Trophoblast cell (in vitro differentiated cells and primary cell): ENCODE measurements around the gene VAV3.

Experiments used
- DNase-seq, 2 donors: peaks; one replicate each; pipeline ENCODE4 v3.0.0-alpha.2; 2016
- H2AFZ ChIP-seq: 2 replicates; pipeline ENCODE4 v1.6.1; 2013; ENCODE audit warnings: low read length, moderate library complexity, mild to moderate bottlenecking; ENCODE audit not compliant: insufficient read depth, poor library complexity
- H2AK5ac ChIP-seq: 2 replicates; pipeline ENCODE4 v1.6.1; 2013; ENCODE audit warnings: mild to moderate bottlenecking, low read length
- H2BK120ac ChIP-seq: 2 replicates; pipeline ENCODE4 v1.6.1; 2013; ENCODE audit warnings: low read length, mild to moderate bottlenecking, moderate library complexity; ENCODE audit not compliant: insufficient read depth, poor library complexity
- H2BK12ac ChIP-seq: 2 replicates; pipeline ENCODE4 v1.6.1; 2013; ENCODE audit warnings: mild to moderate bottlenecking, low read length, moderate library complexity
- H2BK5ac ChIP-seq: 2 replicates; pipeline ENCODE4 v1.6.1; 2013; ENCODE audit warnings: low read length, low read depth, moderate library complexity, mild to moderate bottlenecking; ENCODE audit not compliant: poor library complexity
- H3K14ac ChIP-seq: 2 replicates; pipeline ENCODE4 v1.6.1; 2013; ENCODE audit warnings: mild to moderate bottlenecking, low read length
- H3K18ac ChIP-seq: 2 replicates; pipeline ENCODE4 v1.6.1; 2013; ENCODE audit warnings: mild to moderate bottlenecking, low read length
- H3K23ac ChIP-seq: 2 replicates; pipeline ENCODE4 v1.6.1; 2013; ENCODE audit warnings: low read length
- H3K27ac ChIP-seq: 2 replicates; pipeline ENCODE4 v1.5.1; 2013; ENCODE audit warnings: low read depth, mild to moderate bottlenecking, inconsistent platforms, low read length, moderate library complexity
- H3K27me3 ChIP-seq: 2 replicates; pipeline ENCODE4 v1.6.1; 2013; ENCODE audit warnings: inconsistent platforms, mild to moderate bottlenecking, low read length, moderate library complexity; ENCODE audit not compliant: insufficient read depth
- H3K36me3 ChIP-seq, 2 experiments: 1 replicate in 1 of 2; 2 replicates in 1 of 2; pipeline ENCODE4 v1.6.1; 2013; ENCODE audit warnings: low read length in 2 of 2, mild to moderate bottlenecking in 2 of 2, moderate library complexity in 1 of 2; ENCODE audit not compliant: insufficient read depth in 2 of 2, control insufficient read depth in 1 of 2
- H3K4ac ChIP-seq: 2 replicates; pipeline ENCODE4 v1.6.1; 2013; ENCODE audit warnings: low read depth, mild to moderate bottlenecking, low read length, moderate library complexity
- H3K4me1 ChIP-seq, 2 experiments: 1 replicate in 1 of 2; 2 replicates in 1 of 2; pipeline ENCODE4 v1.6.1; 2013; ENCODE audit warnings: low read length in 2 of 2, mild to moderate bottlenecking in 2 of 2, moderate library complexity in 1 of 2; ENCODE audit not compliant: insufficient read depth in 2 of 2, control insufficient read depth in 1 of 2
- H3K4me2 ChIP-seq: 2 replicates; pipeline ENCODE4 v1.6.1; 2013; ENCODE audit warnings: inconsistent platforms, mild to moderate bottlenecking, low read length, moderate library complexity
- H3K4me3 ChIP-seq: 2 replicates; pipeline ENCODE4 v1.5.1; 2013; ENCODE audit warnings: mild to moderate bottlenecking, low read depth, low read length, inconsistent platforms
- H3K79me1 ChIP-seq: one replicate; pipeline ENCODE4 v1.6.1; 2013; ENCODE audit warnings: low read length
- H3K79me2 ChIP-seq: 2 replicates; pipeline ENCODE4 v1.6.1; 2013; ENCODE audit warnings: low read length, mild to moderate bottlenecking; ENCODE audit not compliant: control insufficient read depth, insufficient read depth, poor library complexity
- H3K9ac ChIP-seq: 2 replicates; pipeline ENCODE4 v1.6.1; 2013; ENCODE audit warnings: mild to moderate bottlenecking, low read length
- H3K9me3 ChIP-seq: 2 replicates; pipeline ENCODE4 v1.6.1; 2013; ENCODE audit warnings: low read depth, mild to moderate bottlenecking, control low read depth, inconsistent platforms, low read length; ENCODE audit not compliant: insufficient read depth
- H4K12ac ChIP-seq: 2 replicates; pipeline ENCODE4 v1.6.1; 2013; ENCODE audit warnings: low read depth, mild to moderate bottlenecking, low read length, moderate library complexity
- H4K8ac ChIP-seq: 2 replicates; pipeline ENCODE4 v1.6.1; 2013; ENCODE audit warnings: low read depth, mild to moderate bottlenecking, low read length, moderate library complexity
- H4K91ac ChIP-seq: one replicate; pipeline ENCODE4 v1.6.1; 2013; ENCODE audit warnings: low read depth, mild to moderate bottlenecking, low read length, moderate library complexity
- WGBS: extraction: QIAGEN DNeasy Blood & Tissue Kit; methylation state at CpG from one replicate; pipeline ENCODE4 v1.1.7; 2013; ENCODE audit warnings: missing lambda C conversion rate; ENCODE audit not compliant: insufficient read length, insufficient coverage; ENCODE audit errors: extremely low coverage; 5-methylcytosine and 5-hydroxymethylcytosine counted together

VAV3 gene

GRCh38 chr1:107804134-107804533, 160.8 kb downstream of the VAV3 start:
- H2BK5ac ChIP-seq: no peak overlapping the region
- no peak overlapping the region for H3K9ac ChIP-seq
- no peak for DNase-seq
- no peak overlapping the region for H2BK120ac ChIP-seq
- H3K14ac ChIP-seq: no peak overlapping the region
- no peaks in the 10 kb centered on the region for H3K9me3 ChIP-seq
- no peaks in the 10 kb centered on the region for H3K27me3 ChIP-seq
- H3K4me1 ChIP-seq: no peaks in the 10 kb centered on the region
- H3K36me3 ChIP-seq: no peaks in the 10 kb centered on the region
- no peak overlapping the region for H3K4ac ChIP-seq
- no peak overlapping the region for H2AK5ac ChIP-seq
- no peak overlapping the region for H2BK12ac ChIP-seq
- no peak overlapping the region for H3K4me2 ChIP-seq
- H2AFZ ChIP-seq: no peak overlapping the region
- no peak overlapping the region for H3K23ac ChIP-seq
- no peak overlapping the region for H4K8ac ChIP-seq
- no peaks in the 10 kb centered on the region for H3K79me1 ChIP-seq
- H3K27ac ChIP-seq: no peak overlapping the region
- H4K12ac ChIP-seq: no peak overlapping the region
- no peaks in the 10 kb centered on the region for H3K79me2 ChIP-seq
- no peak overlapping the region for H4K91ac ChIP-seq
- WGBS: no CpG with 5 or more reads among the region's 1 CpG
- no peak overlapping the region for H3K18ac ChIP-seq
- H3K4me3 ChIP-seq: no peak overlapping the region

- Histone ChIP-seq H3K4me3 (no peak overlapping the region), H3K27ac (no peak overlapping the region), H4K12ac (no peak overlapping the region), H3K27me3 (no peaks in the 10 kb centered on the region), H3K79me1 (no peaks in the 10 kb centered on the region), H2BK5ac (no peak overlapping the region), H3K23ac (no peak overlapping the region), H4K8ac (no peak overlapping the region), H3K4me1 (no peaks in the 10 kb centered on the region), H2AFZ (no peak overlapping the region), H3K9ac (no peak overlapping the region), H3K9me3 (no peaks in the 10 kb centered on the region), H2BK120ac (no peak overlapping the region), H3K4me2 (no peak overlapping the region), H2BK12ac (no peak overlapping the region), H3K79me2 (no peaks in the 10 kb centered on the region), H3K36me3 (no peaks in the 10 kb centered on the region), H3K4ac (no peak overlapping the region), H3K18ac (no peak overlapping the region), H3K14ac (no peak overlapping the region), H4K91ac (no peak overlapping the region), H2AK5ac (no peak overlapping the region)
- no peak for DNase-seq
- WGBS: no CpG with 5 or more reads among the region's 1 CpG
These were observed 161.4 kb downstream of the VAV3 start for GRCh38 chr1:107803579-107803978.

- Histone ChIP-seq H3K36me3 (no peaks in the 10 kb centered on the region), H4K12ac (no peak overlapping the region), H3K4me2 (no peak overlapping the region), H3K18ac (no peak overlapping the region), H3K4me1 (no peaks in the 10 kb centered on the region), H2BK12ac (no peak overlapping the region), H2BK120ac (no peak overlapping the region), H3K27ac (no peak overlapping the region), H3K27me3 (no peaks in the 10 kb centered on the region), H4K91ac (no peak overlapping the region), H3K14ac (no peak overlapping the region), H2AFZ (no peak overlapping the region), H2AK5ac (no peak overlapping the region), H4K8ac (no peak overlapping the region), H3K4me3 (no peak overlapping the region), H3K79me1 (no peaks in the 10 kb centered on the region), H3K23ac (no peak overlapping the region), H2BK5ac (no peak overlapping the region), H3K79me2 (no peaks in the 10 kb centered on the region), H3K9me3 (no peaks in the 10 kb centered on the region), H3K4ac (no peak overlapping the region), H3K9ac (no peak overlapping the region)
- WGBS: no CpG with 5 or more reads among the region's 1 CpG
- no peak for DNase-seq
These were observed 162.3 kb downstream of the VAV3 start for GRCh38 chr1:107802654-107803053.

GRCh38 chr1:107795994-107796393, 169.0 kb downstream of the VAV3 start:
- Histone ChIP-seq H3K23ac (no peak overlapping the region), H2BK5ac (no peak overlapping the region), H2AK5ac (no peak overlapping the region), H2BK120ac (no peak overlapping the region), H3K14ac (no peak overlapping the region), H3K79me2 (no peaks in the 10 kb centered on the region), H2AFZ (no peak overlapping the region), H4K91ac (no peak overlapping the region), H3K4me1 (no peaks in the 10 kb centered on the region), H3K27ac (no peak overlapping the region), H3K9me3 (no peaks in the 10 kb centered on the region), H3K9ac (no peak overlapping the region), H3K79me1 (no peaks in the 10 kb centered on the region), H3K4me3 (no peak overlapping the region), H4K12ac (no peak overlapping the region), H4K8ac (no peak overlapping the region), H3K36me3 (no peaks in the 10 kb centered on the region), H3K27me3 (no peaks in the 10 kb centered on the region), H3K4me2 (no peak overlapping the region), H3K4ac (no peak overlapping the region), H3K18ac (no peak overlapping the region), H2BK12ac (no peak overlapping the region)
- WGBS: no CpG with 5 or more reads among the region's 2 CpGs
- DNase-seq: no peak
